IMR-90 (cell line): ENCODE measurements around the gene CCT5. TPM values are rescaled to one million over a fixed set of nuclear protein-coding genes. Genes with fewer than 3 reads are reported as not detected.

Source experiments
- ATAC-seq: fragments of 200-7000 bp; cut with Tn5 transposase; 2 replicates; pipeline ENCODE4 v1.9.1; 2020; ENCODE audit warnings: low read depth, mild to moderate bottlenecking, moderate library complexity
- BruUV-seq: library from RNA; stranded (reverse); fragments of 400-500 nt; replicated peaks from 2 replicates; lab custom pipeline; 2021; lab: Mats Ljungman, UMichigan
- CTCF ChIA-PET: fragments of 300-600 bp; formaldehyde crosslinking; extraction: SDS; loops from one replicate; lab custom pipeline; 2021; ENCODE audit warnings: antibody characterized with exemption; lab: Yijun Ruan, JAX
- POLR2A ChIA-PET: fragments of 300-600 bp; sonication (Branson Sonifier 250); formaldehyde crosslinking; loops from one replicate; lab custom pipeline; 2022; ENCODE audit warnings: antibody characterized with exemption; ENCODE audit not compliant: unreplicated experiment; lab: Charles Lee
- DNase-seq: peaks from one replicate; pipeline ENCODE4 v3.0.0; 2013
- H2AFZ ChIP-seq: replicated peaks from 2 replicates; pipeline ENCODE3; 2013; ENCODE audit warnings: low read length, mild to moderate bottlenecking; ENCODE audit not compliant: poor library complexity
- H2AK5ac ChIP-seq: 2 replicates; pipeline ENCODE4 v1.6.1; 2013; ENCODE audit warnings: low read depth, low read length, inconsistent platforms
- H2AK9ac ChIP-seq: replicated peaks from 2 replicates; pipeline ENCODE3; 2013; ENCODE audit warnings: mild to moderate bottlenecking, low read depth, low read length, moderate library complexity; ENCODE audit not compliant: poor library complexity
- H2BK120ac ChIP-seq: 2 replicates; pipeline ENCODE4 v1.6.1; 2013; ENCODE audit warnings: low read depth, low read length, inconsistent platforms
- H2BK15ac ChIP-seq: 3 replicates; pipeline ENCODE4 v1.6.1; 2013; ENCODE audit warnings: low read depth, low read length, inconsistent platforms
- H2BK20ac ChIP-seq: 2 replicates; pipeline ENCODE4 v1.6.1; 2013; ENCODE audit warnings: low read depth, mild to moderate bottlenecking, inconsistent platforms, low read length, moderate library complexity
- H2BK5ac ChIP-seq: 2 replicates; pipeline ENCODE4 v1.6.1; 2013; ENCODE audit warnings: mild to moderate bottlenecking, low read depth, low read length, inconsistent platforms; ENCODE audit not compliant: poor library complexity, severe bottlenecking
- H3K14ac ChIP-seq: replicated peaks from 2 replicates; pipeline ENCODE4 v1.6.1; 2013; ENCODE audit warnings: low read depth, low read length, inconsistent platforms
- H3K18ac ChIP-seq: 2 replicates; pipeline ENCODE4 v1.6.1; 2013; ENCODE audit warnings: low read depth, low read length, control low read depth
- H3K23ac ChIP-seq: 2 replicates; pipeline ENCODE4 v1.6.1; 2013; ENCODE audit warnings: low read depth, low read length, inconsistent platforms
- H3K27ac ChIP-seq: 2 replicates; pipeline ENCODE4 v1.5.1; 2013; ENCODE audit warnings: mild to moderate bottlenecking, control low read depth, low read length; ENCODE audit not compliant: insufficient read depth
- H3K27me3 ChIP-seq: 2 replicates; pipeline ENCODE4 v1.6.1; 2013; ENCODE audit warnings: low read length; ENCODE audit not compliant: control insufficient read depth, insufficient read depth
- H3K36me3 ChIP-seq: 2 replicates; pipeline ENCODE4 v1.6.1; 2013; ENCODE audit warnings: low read length, mixed read lengths; ENCODE audit not compliant: control insufficient read depth, insufficient read depth
- H3K4ac ChIP-seq: 2 replicates; pipeline ENCODE4 v1.6.1; 2013; ENCODE audit warnings: low read depth, low read length, inconsistent platforms
- H3K4me1 ChIP-seq: 2 replicates; pipeline ENCODE4 v1.6.1; 2013; ENCODE audit warnings: low read length, mixed read lengths; ENCODE audit not compliant: control insufficient read depth, insufficient read depth
- H3K4me2 ChIP-seq: 2 replicates; pipeline ENCODE4 v1.6.1; 2013; ENCODE audit warnings: low read depth, mild to moderate bottlenecking, control low read depth, low read length, moderate library complexity
- H3K4me3 ChIP-seq: 2 replicates; pipeline ENCODE4 v1.5.1; 2013; ENCODE audit warnings: low read depth, mild to moderate bottlenecking, control low read depth, low read length, moderate library complexity; ENCODE audit not compliant: insufficient read depth
- H3K56ac ChIP-seq: 2 replicates; pipeline ENCODE4 v1.6.1; 2013; ENCODE audit warnings: low read length, inconsistent platforms; ENCODE audit not compliant: insufficient read depth; ENCODE audit errors: extremely low read depth
- H3K79me1 ChIP-seq, 2 experiments: 2 replicates each; pipeline ENCODE4 v1.6.1; 2013; ENCODE audit warnings: low read length in 2 of 2, inconsistent platforms in 1 of 2, low read depth in 1 of 2
- H3K9ac ChIP-seq: 2 replicates; pipeline ENCODE4 v1.6.1; 2013; ENCODE audit warnings: low read depth, low read length, control low read depth
- H3K9me1 ChIP-seq: 2 replicates; pipeline ENCODE4 v1.6.1; 2013; ENCODE audit warnings: low read length, inconsistent platforms; ENCODE audit not compliant: insufficient read depth
- H3K9me3 ChIP-seq: 2 replicates; pipeline ENCODE4 v1.6.1; 2013; ENCODE audit warnings: low read length; ENCODE audit not compliant: control insufficient read depth, insufficient read depth
- H4K20me1 ChIP-seq: 2 replicates; pipeline ENCODE4 v1.6.1; 2013; ENCODE audit warnings: low read length, inconsistent platforms; ENCODE audit not compliant: insufficient read depth
- H4K5ac ChIP-seq: 2 replicates; pipeline ENCODE4 v1.6.1; 2013; ENCODE audit warnings: mild to moderate bottlenecking, low read depth, low read length, control low read depth
- H4K8ac ChIP-seq, 2 experiments: 2 replicates each; pipeline ENCODE4 v1.6.1; 2013; ENCODE audit warnings: low read depth in 2 of 2, low read length in 2 of 2, control low read depth in 1 of 2, inconsistent platforms in 1 of 2
- H4K91ac ChIP-seq: 2 replicates; pipeline ENCODE4 v1.6.1; 2013; ENCODE audit warnings: low read depth, low read length, inconsistent platforms; ENCODE audit not compliant: insufficient read depth
- CHD1 ChIP-seq: IDR thresholded peaks from 2 replicates; pipeline ENCODE4 v1.6.1; 2012; ENCODE audit warnings: low read depth, low read length, improper control_type of control experiment
- MAZ ChIP-seq: IDR thresholded peaks from 2 replicates; pipeline ENCODE4 v1.6.1; 2012; ENCODE audit warnings: low read depth, mild to moderate bottlenecking, low read length, improper control_type of control experiment, moderate library complexity, borderline replicate concordance
- MXI1 ChIP-seq: IDR thresholded peaks from 2 replicates; pipeline ENCODE4 v1.6.1; 2012; ENCODE audit warnings: low read depth, mild to moderate bottlenecking, low read length, moderate library complexity, borderline replicate concordance
- NFE2L2 ChIP-seq: fragments of 150-350 bp; IDR thresholded peaks from 2 replicates; pipeline ENCODE4 v1.6.1; 2016; ENCODE audit warnings: low read depth, mild to moderate bottlenecking, low read length
- POLR2A ChIP-seq: IDR thresholded peaks from 2 replicates; pipeline ENCODE4 v1.6.1; 2012; ENCODE audit warnings: mild to moderate bottlenecking, low read depth, low read length
- RAD21 ChIP-seq: IDR thresholded peaks from 2 replicates; pipeline ENCODE4 v1.6.1; 2012; ENCODE audit warnings: low read length, improper control_type of control experiment
- RCOR1 ChIP-seq: IDR thresholded peaks from 2 replicates; pipeline ENCODE4 v1.6.1; 2012; ENCODE audit warnings: mild to moderate bottlenecking, low read length, improper control_type of control experiment; ENCODE audit not compliant: insufficient replicate concordance
- USF2 ChIP-seq: fragments of 150-350 bp; IDR thresholded peaks from 2 replicates; pipeline ENCODE4 v1.6.1; 2017; ENCODE audit warnings: mild to moderate bottlenecking, antibody characterized with exemption, low read length, low read depth
- WGBS, 2 experiments: methylation state at CpG; one replicate each; pipeline versions ENCODE4 v1.1.5 to v1.1.7; 2013; ENCODE audit warnings: missing lambda C conversion rate in 2 of 2; ENCODE audit not compliant: insufficient read length in 1 of 2; ENCODE audit errors: extremely low coverage in 2 of 2; 5-methylcytosine and 5-hydroxymethylcytosine counted together
- dilution Hi-C: fragments of 300-500 bp; cut with HindIII; formaldehyde crosslinking; loops from one replicate; pipeline ENCODE4 v1.14.3; 2018; ENCODE audit warnings: low sequenced_read_pairs; ENCODE audit not compliant: unreplicated experiment
- in situ Hi-C: fragments of 300-500 bp; cut with MboI; formaldehyde crosslinking; loops from 3 replicates; pipeline ENCODE4 v1.14.3; 2019; ENCODE audit warnings: low sequenced_read_pairs, inconsistent platforms, mixed read lengths
- intact Hi-C: fragments of 100-400 bp; cut with micrococcal nuclease; formaldehyde crosslinking; loops from 2 replicates; pipeline ENCODE4 v1.10.0; 2022
- polyA plus RNA-seq, 3 experiments: library from polyadenylated mRNA; depleted of rRNA; stranded (reverse); fragments of >200 nt; gene quantifications; 2 replicates each; pipeline ENCODE4 v1.2.3, GENCODE V29; 2012; ENCODE audit warnings: low replicate concordance in 1 of 3
- total RNA-seq: library from RNA; depleted of rRNA; stranded (reverse); fragments of >200 nt; gene quantifications from 2 replicates; pipeline ENCODE4 v1.2.3, GENCODE V29; 2012
- TF ChIP-seq, protein P1 (sequence below): conservative IDR thresholded peaks from 2 replicates; pipeline ENCODE4 v1.5.1; 2012; ENCODE audit warnings: mild to moderate bottlenecking, low read depth, low read length, improper control_type of control experiment

The CCT5 gene
- total and polyA plus RNA-seq, 2 of the 4 experiments (the other 2 are of a cell fraction): 358 to 481 TPM

- no peak for DNase-seq
- Histone ChIP-seq H2BK20ac (no peak overlapping the region), H3K56ac (no peak overlapping the region), H2AK5ac (no peak overlapping the region), H2AK9ac (no peak overlapping the region), H2BK120ac (no peak overlapping the region), H3K4me2 (no peak overlapping the region), H3K27me3 (no peaks in the 10 kb centered on the region), H3K9me3 (no peaks in the 10 kb centered on the region), H3K4me3 (no peak overlapping the region), H3K4me1 (peaks cover 8% of the 10 kb centered on the region), H3K9ac (no peak overlapping the region), H4K5ac (no peak overlapping the region), H2AFZ (no peak overlapping the region), H3K9me1 (peaks cover 8% of the 10 kb centered on the region; the same call in 1 of the 2 replicates), H4K91ac (no peak overlapping the region), H4K20me1 (peaks cover 52% of the 10 kb centered on the region), H2BK5ac (no peak overlapping the region), H3K27ac (no peak overlapping the region), H3K18ac (no peak overlapping the region), H3K79me1 (peaks cover 27 to 66% of the 10 kb centered on the region in 2 experiments), H3K36me3 (peaks cover 20% of the 10 kb centered on the region), H3K23ac (no peak overlapping the region), H3K14ac (no peak overlapping the region), H3K4ac (no peak overlapping the region), H2BK15ac (no peak overlapping the region), H4K8ac (no peak overlapping the region)
- intact Hi-C loops (no loop called here), dilution Hi-C loops (no loop called here), in situ Hi-C loops (no loop called here)
- ChIA-PET POLR2A (no interaction called here), CTCF (no interaction called here)
- no TSS peak for BruUV-seq
- ATAC-seq: no peak
- TF ChIP-seq CHD1 (no peak), MAZ (no peak), POLR2A (no peak), NFE2L2 (no peak), USF2 (no peak), RCOR1 (no peak), RAD21 (no peak), MXI1 (no peak)
- TF ChIP-seq, protein P1, sequence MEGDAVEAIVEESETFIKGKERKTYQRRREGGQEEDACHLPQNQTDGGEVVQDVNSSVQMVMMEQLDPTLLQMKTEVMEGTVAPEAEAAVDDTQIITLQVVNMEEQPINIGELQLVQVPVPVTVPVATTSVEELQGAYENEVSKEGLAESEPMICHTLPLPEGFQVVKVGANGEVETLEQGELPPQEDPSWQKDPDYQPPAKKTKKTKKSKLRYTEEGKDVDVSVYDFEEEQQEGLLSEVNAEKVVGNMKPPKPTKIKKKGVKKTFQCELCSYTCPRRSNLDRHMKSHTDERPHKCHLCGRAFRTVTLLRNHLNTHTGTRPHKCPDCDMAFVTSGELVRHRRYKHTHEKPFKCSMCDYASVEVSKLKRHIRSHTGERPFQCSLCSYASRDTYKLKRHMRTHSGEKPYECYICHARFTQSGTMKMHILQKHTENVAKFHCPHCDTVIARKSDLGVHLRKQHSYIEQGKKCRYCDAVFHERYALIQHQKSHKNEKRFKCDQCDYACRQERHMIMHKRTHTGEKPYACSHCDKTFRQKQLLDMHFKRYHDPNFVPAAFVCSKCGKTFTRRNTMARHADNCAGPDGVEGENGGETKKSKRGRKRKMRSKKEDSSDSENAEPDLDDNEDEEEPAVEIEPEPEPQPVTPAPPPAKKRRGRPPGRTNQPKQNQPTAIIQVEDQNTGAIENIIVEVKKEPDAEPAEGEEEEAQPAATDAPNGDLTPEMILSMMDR: no peak
- WGBS, 2 experiments: 88% methylated on average over 1 of the region's 3 CpGs; no CpG with 5 or more reads in 1 of the 2 experiments
Measured at GRCh38 chr5:10253390-10253789, 3.3 kb downstream of the CCT5 start.
